Brain microvascular endothelial cell (primary cell): ENCODE data around the gene CTXND2.
"Not testable (repeated sequence)": the region's sequence is repeated elsewhere in the genome, so short reads cannot be mapped to it uniquely, and the experiment has no call there.

Source experiments
- DNase-seq: peaks from one replicate; pipeline ENCODE4 v3.0.0-alpha.2; 2020
- H3K27ac ChIP-seq: fragments of 250-450 bp; sonication (Bioruptor Pico); 2 replicates; pipeline ENCODE4 v1.5.1; 2020; ENCODE audit warnings: mild to moderate bottlenecking, moderate library complexity
- H3K27me3 ChIP-seq: fragments of 250-450 bp; sonication (Bioruptor Pico); replicated peaks from 2 replicates; pipeline ENCODE4 v1.5.1; 2020; ENCODE audit warnings: mild to moderate bottlenecking
- H3K36me3 ChIP-seq: fragments of 250-450 bp; sonication (Bioruptor Pico); replicated peaks from 2 replicates; pipeline ENCODE4 v1.5.1; 2020; ENCODE audit warnings: mild to moderate bottlenecking
- H3K4me3 ChIP-seq: 2 replicates; pipeline ENCODE4 v1.5.1; 2011; ENCODE audit warnings: low read depth, mild to moderate bottlenecking, control low read depth, low read length, moderate library complexity
- CTCF ChIP-seq: IDR thresholded peaks from 2 replicates; pipeline ENCODE4 v1.5.1; 2011; ENCODE audit warnings: low read depth, mild to moderate bottlenecking, moderate library complexity, low read length, control low read depth, inconsistent platforms; ENCODE audit errors: missing control alignments
- in situ Hi-C: cut with HindIII; loops from 2 replicates; pipeline ENCODE4 v1.10.0; 2017; ENCODE audit warnings: low sequenced_read_pairs, low pct_ligation_motif_present

CTXND2 gene

DNA sequence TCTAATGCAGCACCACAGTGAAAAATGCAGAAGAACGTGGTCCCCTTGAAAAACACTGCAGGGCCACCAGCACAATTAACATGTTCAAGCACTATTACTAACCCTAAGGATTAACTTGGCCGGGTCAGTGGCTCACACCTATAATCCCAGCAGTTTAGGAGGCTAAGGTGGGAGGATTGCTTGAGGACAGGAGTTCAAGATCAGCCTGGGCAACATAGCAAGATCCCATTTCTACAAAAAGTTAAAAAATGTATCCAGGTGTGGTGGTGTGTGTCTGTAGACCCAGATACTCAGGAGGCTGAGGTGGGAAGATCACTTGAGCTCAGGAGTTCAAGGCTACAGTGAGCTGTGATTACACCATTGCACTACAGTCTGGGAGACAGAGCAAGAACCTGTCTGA is 13.4 kb upstream of the CTXND2 start:
- TF ChIP-seq CTCF = no peak
- in situ Hi-C loops = no loop called here
- no peak overlapping the region for H3K27ac ChIP-seq
- no peak for DNase-seq
- no peak overlapping the region for H3K4me3 ChIP-seq
- no peaks in the 10 kb centered on the region for H3K27me3 ChIP-seq
- no peaks in the 10 kb centered on the region for H3K36me3 ChIP-seq

DNA sequence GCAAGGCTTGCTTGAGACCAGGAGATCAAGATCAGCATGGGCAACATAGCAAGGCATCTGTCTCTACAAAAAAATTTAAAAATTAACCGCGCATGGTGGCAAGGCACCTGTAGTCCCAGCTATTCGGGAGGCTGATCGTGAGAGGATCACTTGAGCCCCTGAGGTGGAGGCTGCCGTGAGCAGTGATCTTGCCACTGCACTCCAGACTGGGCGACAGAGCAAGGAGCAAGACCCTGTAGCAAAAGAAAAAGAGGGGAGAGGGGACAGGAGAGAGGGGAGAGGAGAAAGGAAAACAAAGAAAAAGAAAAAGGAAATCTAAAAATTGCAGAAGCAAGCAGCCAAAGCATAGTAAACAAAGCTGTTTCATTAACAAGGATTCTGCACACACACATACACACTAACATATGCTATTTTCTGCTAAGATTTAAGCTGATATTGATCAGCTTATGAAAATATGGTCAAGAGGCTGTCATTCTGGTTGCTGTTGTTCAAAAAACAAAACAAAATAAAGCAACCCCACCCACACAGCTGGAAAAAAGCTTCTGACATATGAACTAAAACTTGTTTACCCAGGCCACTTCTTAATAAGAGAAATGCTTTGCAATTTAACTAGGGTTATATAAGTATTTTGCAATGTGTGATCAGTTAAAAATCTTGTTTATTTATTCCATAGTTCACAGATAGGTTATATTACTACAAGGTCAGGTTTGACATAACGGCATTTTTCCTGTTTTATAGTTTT is 12.3 kb upstream of the CTXND2 start:
- H3K27ac ChIP-seq = no peak overlapping the region
- no peaks in the 10 kb centered on the region for H3K27me3 ChIP-seq
- no peaks in the 10 kb centered on the region for H3K36me3 ChIP-seq
- in situ Hi-C loops = no loop called here
- DNase-seq = no peak
- peak overlapping the region; percentile 82 for H3K4me3 ChIP-seq
- TF ChIP-seq CTCF = no peak

DNA sequence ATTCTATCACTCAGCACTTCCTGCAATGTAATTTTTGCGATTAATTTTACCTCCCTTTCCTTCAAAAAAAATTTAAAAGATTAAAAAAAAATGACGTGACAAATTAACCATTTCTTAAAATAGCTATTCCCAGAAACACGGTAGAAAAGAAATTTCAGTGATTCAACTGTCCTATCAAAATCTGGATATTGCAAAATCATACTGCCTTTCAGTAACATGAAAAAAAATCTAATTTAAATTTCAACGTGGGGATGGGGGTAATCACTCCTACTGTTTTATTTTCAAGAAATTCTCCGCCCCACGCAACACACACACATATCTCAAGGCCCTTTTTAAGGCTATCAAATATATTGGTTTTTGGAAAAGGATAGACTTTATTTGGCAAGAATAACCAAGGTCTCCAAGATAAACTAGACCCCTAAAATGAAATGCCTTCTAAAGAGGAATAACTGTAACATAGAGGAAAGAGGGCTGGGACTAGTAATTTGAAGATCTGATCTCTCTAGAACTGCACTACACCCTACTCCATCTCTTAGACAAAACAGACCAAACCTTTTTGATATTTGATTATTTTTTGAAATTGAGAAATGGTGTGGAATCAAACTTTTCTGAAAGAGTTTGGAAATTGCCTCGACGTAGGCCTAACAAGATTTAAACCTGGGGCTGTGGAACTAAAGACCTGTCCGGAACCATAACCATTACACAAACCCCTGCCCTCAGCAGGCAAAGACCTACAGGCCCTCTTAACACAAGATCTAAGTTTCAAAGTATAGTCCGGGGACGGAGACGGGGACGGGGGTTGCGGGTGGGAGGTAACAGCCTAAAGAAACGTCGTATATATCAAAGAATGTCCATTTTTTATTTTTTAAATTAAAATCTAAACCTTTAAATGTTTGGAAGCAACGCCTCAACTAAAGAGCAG is 11.5 kb upstream of the CTXND2 start:
- in situ Hi-C loops = no loop called here
- Histone ChIP-seq H3K27me3 (no peaks in the 10 kb centered on the region), H3K27ac (peak overlapping the region; percentile 78), H3K36me3 (no peaks in the 10 kb centered on the region), H3K4me3 (peak overlapping the region; percentile 82)
- DNase-seq = no peak
- TF ChIP-seq CTCF = no peak

DNA sequence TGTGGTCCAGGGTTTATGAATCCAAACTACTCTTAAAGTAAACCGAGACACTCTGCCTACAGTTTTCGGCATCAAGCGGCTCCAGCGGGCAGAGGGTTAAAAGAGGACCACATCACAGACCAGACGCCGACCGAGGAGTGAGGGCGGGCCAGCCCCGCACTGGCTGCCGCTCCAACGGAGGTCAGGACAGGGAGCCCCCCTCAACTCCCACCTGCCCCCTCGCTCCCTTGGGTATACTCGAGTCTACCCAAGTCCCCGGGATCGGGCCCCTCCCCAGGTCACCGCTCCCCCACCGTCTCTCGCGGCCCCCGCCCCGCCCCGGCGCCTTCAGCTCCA is 10.8 kb upstream of the CTXND2 start:
- peak overlapping the region; percentile 78 for H3K27ac ChIP-seq
- no peaks in the 10 kb centered on the region for H3K27me3 ChIP-seq
- in situ Hi-C loops = no loop called here
- TF ChIP-seq CTCF = no peak
- peak overlapping the region; percentile 82 for H3K4me3 ChIP-seq
- peak; percentile 56 for DNase-seq
- H3K36me3 ChIP-seq = no peaks in the 10 kb centered on the region

GRCh38 chr1:150878931-150879330 is 8.0 kb upstream of the CTXND2 start:
- H3K27me3 ChIP-seq, H3K4me3 ChIP-seq, H3K36me3 ChIP-seq, DNase-seq, H3K27ac ChIP-seq, in situ Hi-C loops: not testable (repeated sequence)

DNA sequence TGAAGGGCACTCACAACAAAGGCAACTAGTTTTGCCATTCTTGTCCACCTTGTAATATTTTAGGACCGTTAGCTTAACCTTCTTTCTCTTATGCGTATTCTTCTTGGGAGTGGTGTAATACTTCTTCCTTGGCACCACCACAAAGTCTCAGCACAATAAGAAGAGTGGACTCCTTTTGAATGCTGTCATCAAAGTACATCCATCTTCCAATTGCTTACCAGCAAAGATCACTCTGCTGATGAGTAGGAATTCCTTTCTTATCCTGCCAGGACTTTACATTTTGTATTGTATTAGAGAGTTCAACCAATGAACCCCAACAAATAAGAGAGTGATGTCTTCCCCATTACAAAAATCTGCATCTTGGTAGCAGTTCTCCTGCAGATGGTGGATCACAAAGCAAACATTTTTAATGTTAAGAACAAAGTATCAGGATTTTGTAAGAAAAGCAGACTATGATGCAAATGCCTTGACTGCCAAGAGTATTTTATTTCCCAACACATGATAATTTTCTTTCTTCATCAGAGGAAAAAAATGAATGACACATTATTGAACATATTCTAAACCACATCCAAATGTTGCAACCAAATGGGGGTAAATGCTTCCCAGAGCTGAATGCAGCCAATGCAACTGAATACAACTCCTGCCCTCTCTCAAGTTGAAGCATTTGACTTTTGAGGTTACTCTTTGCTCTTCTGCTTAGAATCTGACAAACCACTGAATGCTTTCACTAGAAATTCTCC is 5.4 kb upstream of the CTXND2 start:
- no peak for TF ChIP-seq CTCF
- H3K27ac ChIP-seq = peak overlapping the region; percentile 79
- DNase-seq = peak; percentile 75
- H3K4me3 ChIP-seq = peak overlapping the region; percentile 0
- H3K27me3 ChIP-seq = no peaks in the 10 kb centered on the region
- in situ Hi-C loops = no loop called here
- H3K36me3 ChIP-seq = no peaks in the 10 kb centered on the region

GRCh38 chr1:150883121-150883520 is 3.8 kb upstream of the CTXND2 start:
- H3K27me3 ChIP-seq, H3K4me3 ChIP-seq, in situ Hi-C loops, H3K27ac ChIP-seq, DNase-seq, H3K36me3 ChIP-seq: not testable (repeated sequence)
